Head of caudate nucleus (tissue), 42 donors: ENCODE data around the gene TRERF1.

Experiments
- DNase-seq, 42 donors: peaks; one replicate each; pipeline versions ENCODE4 v3.0.0 to v3.0.0-alpha.2; 2020 to 2021; ENCODE audit warnings: mixed read lengths in 7 of 42
- intact Hi-C: fragments of 100-400 bp; cut with DNase I; formaldehyde crosslinking; loops from one replicate; pipeline ENCODE4 v1.15.0; 2022

TRERF1 gene

DNA sequence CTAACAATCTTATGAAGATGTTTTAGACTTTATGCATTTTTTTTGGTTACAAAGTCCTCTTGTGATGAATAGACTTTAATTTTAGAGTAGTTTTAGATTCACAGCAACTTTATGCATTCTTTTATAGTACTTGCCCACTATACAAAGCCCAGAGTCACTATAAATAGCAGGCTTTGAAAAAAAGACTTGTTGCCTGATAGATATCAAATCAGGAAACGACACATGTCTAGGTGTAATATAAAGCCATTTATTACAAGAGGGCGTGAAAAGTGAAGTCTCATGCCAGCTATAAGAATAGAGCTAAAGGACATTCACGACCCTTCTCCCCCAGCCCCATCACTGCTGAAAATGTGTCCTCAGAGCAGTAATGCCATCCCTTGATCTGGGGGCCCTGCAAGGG is 156.0 kb downstream of the TRERF1 start:
- no peak for DNase-seq
- intact Hi-C loops = no loop called here

DNA sequence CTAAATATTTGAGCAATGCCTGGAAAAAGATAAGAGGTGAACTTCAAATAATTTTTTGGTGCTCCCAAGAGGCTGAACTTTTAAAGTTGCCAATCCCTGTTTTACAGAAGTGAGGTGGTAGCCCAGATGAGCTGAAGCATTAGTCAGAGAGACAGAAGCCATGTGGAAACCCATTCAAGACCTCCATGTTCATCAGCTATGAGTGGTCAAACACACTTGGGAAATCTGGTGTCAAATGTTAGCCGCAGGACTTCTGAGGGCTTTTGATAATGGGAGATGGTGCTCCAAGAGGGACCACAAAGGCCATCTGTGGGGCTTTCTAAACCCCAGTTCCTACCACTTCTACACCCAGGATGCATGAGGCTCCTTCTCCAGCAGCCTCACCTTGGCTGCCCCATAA is 156.5 kb downstream of the TRERF1 start:
- no peak for DNase-seq
- intact Hi-C loops = no loop called here

DNA sequence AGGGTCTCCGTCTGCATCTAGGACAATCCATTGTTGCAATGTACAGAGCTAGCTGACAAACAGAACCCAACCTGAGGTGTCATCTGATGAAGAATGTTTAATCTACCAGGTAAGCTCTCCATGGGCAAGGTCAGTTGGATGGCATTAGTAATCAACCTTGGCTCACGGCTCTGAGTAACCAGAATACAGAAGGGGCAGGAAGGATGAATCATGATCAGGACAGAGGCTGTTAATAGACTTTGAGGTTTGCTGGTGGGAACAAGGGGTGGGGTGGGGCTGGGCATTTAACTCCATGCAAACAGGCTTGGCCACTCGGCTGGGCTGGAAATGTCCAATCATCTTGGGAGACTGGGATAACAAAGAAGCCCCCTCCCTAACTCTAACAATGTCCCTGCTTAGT is 157.0 kb downstream of the TRERF1 start:
- intact Hi-C loops = no loop called here
- DNase-seq = no peak

DNA sequence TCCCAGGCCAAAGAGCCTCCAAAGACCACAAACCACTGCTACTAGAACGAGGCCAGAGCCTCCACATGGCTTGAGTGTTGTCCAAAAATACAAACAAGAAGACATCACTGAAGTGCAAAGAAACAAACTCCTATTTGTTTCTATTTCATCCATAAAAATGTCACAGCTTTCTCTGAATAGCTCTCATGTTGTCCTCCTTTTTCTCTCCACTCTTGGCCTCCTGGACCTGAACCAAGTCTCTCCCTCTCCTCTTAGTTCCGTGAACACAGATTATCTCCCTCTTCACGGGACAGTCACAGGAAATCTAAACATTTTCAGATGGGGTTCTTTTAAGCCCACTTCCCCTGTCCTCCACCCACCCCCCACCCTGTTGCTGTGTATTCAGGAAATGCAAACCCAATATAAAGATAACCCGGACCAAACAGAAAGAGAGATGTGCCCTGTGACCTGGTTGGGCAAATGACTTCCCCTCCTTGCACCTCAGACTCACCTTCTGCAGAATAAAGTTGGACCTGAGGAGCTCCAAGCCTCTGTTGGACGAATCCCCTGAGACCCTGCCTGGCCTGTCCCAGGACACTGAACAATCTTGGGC is 158.2 kb downstream of the TRERF1 start:
- DNase-seq = no peak
- intact Hi-C loops = no loop called here

DNA sequence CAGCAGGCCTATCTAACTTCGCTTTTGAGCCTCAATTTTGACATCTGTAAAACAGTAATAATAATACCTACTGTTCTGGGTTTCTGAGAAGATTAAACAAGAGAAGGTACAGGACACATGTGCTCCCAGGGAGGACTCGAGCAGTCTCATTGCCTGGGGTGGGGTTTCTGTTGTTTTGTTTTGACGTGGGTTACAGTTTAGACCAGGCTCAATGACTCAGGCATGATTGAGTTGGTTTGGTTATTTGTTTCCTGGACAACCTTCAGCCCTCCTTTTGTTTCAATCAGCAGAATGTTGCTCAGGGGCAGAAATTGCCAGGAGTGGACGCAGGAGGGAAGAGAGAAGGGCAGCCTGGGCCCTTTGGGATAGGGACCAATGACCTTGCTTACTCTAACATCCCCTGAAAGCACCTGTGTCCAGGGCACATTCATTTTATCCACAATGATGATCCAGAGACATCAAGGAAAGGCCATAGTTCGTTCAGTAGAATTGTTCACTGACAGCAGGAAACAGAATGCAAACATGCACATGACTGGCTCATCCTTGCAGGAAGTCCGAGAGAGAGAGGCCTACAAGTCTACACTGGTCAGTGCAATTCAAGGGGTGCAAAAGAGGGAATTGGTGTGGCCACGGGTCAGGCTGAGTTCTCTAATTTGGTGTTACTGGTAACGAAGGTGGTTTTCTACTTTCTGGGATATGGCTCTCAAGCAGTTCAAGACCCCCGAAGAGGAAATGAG is 159.6 kb downstream of the TRERF1 start:
- no peak for DNase-seq
- intact Hi-C loops = no loop called here

DNA sequence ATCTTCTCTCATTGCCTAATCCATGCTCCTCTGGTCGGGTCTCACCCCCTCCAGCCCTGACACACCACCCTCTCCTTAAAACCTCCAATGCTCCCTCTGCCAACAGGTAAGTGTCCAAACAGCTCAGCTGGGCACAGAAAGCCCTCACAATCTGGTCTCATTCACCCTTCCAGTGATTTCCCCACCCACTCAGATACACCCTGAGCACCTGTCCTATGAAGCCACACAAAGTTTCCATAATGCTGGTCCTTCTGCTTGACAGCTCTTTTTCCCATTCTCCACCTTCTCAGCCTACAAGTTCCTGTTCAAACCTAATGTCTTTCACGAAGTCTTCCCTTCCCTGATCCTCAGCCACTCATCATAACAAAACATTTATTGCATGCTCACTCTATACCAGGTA is 164.0 kb downstream of the TRERF1 start:
- DNase-seq = no peak
- intact Hi-C loops = no loop called here

DNA sequence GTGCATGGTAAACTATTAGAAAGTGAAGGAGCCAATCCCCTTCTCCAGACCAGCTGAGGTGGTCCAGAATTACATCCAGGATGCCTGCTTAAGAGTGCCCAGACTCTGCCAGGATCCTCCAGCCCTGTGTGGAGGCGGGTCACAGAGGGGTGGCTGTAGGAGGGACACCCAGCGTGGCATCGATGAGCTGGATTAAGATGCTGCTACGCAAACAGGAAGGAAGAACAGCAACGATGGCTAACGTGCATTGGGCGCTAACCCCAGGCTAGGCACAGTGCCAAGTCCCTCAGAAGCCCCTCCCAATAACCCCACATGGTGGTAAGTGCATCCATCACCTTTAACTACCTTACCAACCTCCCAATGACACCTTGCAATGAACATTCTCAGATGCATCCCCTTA is 170.2 kb downstream of the TRERF1 start:
- intact Hi-C loops = no loop called here
- no peak for DNase-seq

DNA sequence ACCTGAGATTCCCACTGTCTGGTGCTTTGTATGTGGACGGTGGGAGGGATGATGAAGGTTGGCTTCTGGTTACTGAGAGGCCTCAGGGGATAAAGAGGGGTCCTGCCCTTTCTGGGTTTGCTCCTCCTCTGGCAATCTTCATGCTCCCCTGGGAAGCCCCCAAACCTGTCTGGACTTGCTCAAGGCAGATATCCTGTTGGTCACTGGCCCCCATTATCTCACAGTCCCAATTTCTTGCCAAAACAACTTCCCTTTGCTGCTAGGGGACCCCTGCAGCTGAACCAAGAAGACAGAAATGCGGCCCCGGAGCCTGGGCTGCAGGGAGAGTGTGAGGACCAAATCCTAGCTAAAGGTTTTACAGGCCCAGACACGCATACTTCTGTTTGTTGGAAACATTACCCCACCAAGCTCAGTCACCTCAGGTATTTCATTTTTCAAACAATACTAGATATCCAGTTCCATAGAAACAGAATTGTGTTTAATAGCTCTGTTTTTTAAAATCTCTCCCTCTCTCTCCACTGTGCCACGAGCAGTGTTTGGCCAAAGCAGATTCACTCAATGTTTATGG is 170.7 kb downstream of the TRERF1 start:
- intact Hi-C loops = no loop called here
- DNase-seq = no peak

DNA sequence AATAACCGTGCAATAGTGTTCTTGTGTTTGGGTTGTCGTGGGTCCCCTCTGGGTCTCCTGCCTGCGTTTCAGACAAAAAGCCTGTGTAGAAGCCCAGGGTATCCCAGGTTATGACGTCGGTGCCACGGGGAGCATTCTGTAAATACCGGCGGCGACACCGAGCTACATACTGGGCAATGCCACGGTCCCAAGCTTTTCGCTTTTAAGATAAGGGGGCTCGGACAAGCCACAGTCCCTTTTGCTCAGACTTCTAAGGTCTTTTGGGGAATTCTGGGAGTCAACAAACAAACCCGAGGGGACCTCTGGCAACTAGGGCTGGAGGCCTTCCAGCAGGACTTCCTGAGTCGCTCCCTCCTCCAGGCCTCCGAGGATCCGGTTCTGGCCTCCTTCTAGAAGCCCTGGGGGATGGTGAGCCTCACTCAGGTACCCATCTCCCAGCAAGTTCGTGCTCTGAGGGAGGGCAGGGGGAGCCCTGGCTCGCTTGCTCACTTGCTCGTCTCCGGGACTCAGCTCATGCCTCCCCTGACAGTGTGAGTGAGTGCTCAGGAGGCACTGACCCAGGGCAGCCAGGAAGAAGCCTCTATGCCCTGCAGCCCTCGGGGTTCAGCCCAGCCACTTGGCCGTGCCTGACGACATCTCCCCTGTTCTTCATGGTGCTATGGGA is 171.6 kb downstream of the TRERF1 start:
- DNase-seq = no peak
- intact Hi-C loops = no loop called here

DNA sequence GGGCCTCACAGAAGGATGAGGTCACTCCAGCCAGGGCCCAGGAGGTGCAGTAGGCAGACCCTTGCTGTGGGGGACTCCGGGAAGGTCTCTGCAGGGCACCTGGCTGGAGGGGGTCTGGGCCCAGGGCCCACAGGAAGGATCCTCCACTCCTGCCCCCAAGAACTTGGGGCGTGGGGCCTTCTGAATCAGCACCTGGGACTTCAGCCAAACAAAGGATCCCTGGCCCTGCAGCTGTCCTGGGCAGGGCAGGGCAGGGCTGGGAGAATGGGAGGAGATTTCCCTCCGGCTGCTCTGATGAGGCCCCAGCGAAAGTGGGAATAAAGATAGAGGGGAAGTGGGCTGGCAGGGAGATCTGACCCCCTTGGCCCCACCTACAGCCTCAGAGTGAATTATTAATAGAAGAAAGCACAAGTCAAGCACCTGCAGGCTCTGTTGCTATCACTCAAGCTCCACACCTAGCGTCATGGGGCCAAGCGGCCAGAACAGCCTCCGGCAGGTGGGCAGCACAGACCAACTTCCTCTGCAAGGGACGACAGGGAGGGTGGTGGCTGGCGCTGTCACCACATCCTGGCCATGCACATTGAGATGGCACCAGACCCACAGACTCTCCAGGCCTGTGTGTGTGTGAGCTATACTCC is 172.5 kb downstream of the TRERF1 start:
- no peak for DNase-seq
- intact Hi-C loops = no loop called here

DNA sequence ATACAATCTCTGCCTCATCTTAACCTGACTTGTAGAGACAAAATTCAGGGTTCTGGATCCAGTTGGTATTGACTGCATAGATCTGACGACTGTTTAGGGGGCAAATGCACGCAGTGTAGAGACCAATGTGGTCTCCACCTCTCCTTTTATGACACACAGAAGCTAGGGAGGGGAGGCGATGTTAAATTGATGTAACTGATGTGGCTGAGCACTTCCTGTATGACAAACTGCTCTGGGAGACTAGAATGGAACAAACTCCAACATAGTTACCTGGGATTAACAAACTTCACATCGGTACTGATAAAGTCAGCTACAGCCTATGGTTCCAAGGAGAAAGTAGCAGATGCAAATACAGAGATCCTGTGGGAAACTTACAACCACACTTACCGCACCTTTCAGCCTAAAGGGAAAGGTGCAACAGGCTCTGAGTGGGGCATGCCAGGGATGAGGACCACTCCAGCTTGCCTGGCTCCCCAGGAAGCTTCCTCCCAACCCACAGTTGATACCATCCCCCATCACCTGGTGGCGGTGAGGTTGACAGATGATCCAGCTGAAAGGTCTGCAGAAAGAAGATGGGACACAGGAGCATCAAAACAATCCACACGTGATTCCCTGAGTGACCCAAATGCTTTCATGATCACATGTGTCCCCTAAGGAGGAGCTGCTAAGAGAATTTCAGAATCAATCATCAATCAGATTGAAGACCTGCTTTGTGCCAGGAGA is 173.4 kb downstream of the TRERF1 start:
- no peak for DNase-seq

DNA sequence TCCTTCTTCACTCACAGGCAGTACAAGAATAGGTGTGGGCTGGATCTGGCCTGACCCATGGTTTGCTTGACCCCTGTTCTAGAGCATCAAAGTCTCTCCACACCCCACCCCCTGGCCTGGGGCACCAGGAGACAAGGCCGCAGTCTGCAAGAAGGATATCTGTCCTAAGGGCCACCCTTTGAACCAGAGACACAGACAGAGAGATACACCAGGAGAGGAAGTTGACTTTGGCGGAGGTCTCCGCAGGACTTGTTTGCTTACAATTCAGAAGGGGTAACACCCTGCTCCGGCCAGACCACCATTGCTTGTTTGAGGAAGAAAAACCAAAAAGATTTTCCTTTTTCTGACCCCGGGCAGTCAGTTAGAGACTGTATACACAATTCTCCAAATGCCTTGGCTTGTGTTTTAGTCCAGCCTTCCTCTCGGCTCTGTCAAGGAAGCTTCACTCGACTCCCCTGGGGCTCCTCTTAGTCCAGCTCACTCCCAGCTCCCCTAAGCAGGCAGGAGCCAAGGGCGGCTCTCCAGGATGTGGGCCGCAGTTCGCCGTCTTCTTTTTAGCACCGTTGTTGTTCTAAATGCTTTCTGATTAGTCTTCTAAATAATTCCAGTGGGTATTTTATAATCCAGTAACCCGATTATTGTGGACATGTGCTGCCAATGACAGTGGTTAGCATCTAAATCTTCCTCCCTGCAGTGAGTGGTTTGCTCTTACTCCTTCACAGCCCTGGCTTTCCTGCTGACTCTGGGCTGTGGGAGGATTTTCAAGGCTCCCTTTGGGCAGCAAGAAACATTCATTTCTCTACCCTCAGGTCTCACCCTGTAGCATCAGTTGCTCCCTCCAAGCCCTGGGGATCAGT is 175.5 kb downstream of the TRERF1 start:
- intact Hi-C loops = no loop called here
- DNase-seq = no peak

More for the DNA sequence above, 173.4 kb downstream of the TRERF1 start:
- intact Hi-C loops = no loop called here

DNA sequence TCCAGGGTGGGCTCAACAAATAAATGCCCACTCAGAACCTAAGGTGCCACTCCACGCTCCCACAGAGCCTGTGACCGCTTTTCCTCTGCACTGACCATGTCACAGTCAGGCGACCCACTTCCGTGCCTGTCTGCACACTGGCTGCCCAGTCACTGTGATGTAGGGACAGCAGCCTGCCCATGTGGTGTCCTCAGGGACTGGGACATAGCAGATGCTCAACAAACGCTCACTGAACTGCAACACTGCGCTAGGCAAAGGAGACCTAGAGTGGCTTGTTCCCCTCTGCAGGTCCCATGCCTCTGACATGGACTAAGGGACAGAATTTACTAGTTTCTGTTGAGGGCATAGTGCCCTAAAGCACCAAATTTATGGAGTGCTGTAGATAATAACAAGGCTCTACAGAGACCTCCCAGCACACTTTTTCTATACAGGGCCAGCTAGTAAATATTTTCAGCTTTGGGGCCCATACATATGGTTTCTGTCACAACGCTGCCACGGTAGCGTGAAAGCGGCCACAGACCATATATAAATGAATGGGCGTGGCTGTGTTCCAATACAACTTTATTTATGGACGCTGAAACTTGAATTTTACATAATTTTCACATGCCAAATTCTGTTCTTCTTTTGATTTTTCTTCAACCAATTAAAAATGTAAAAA is 176.2 kb downstream of the TRERF1 start:
- no peak for DNase-seq
- intact Hi-C loops = no loop called here

DNA sequence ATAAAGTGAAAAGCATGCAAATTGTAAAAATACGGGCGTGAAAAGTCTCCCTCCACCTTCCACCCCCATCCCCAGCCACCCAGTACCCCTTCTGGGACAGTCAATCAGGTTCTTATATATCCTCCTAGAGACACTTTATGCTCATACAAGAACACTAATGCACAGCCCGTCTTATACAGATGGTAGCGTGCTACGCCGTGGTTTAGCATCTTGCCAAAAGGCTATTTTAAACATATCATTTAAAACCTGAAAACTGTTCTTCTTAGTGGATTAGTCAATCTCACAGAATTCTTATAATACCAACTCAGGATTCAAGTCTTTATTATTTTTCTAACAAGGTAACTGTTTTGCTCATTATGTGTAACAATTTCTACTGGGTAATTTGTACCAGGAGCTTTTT is 176.8 kb downstream of the TRERF1 start:
- DNase-seq = no peak
- intact Hi-C loops = no loop called here

DNA sequence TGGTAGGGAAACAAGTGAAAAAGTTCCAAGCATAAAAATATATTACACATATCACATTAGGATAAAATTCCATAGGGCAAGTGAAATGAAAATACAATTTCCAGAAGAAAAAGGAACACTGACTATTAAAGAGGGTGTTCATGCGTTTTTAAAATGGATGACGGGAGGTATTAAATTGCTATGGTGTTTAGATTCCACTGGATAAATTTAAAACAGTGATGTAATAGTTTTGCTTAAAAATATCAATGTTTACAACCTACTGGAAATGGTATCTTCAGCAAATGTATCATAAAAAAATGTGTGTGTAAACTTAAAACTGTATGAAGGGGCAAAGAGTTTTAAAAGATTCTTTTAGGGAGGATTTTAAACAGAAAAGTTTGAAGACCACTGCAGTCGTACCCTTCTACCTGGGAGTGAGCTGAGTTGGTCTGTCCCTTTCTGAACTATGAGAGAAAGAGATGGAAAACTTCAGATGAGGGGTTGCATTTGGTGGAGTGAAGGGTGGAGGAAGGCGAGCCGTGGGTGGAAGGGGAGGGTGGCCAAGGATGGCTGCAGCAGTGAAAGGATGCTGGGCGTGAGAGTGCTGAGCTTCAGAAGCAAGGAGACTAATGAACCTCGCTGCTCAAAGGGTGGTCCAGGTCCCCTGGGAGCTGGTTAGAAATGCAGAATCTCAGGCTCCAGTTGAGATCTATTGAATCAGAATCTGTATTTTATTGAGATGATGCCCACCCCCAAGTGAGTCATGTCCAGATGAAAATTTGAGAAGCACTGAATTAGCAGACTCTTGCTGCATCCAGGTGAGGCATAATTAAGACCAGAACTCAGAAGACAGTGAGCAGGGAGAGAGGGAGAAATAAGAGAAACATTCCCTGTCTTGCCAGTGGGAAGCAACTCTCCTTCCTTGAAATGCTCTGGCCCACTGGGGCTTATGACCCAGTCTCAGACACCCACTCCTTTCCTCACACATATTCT is 179.6 kb downstream of the TRERF1 start:
- no peak for DNase-seq
- intact Hi-C loops = no loop called here

DNA sequence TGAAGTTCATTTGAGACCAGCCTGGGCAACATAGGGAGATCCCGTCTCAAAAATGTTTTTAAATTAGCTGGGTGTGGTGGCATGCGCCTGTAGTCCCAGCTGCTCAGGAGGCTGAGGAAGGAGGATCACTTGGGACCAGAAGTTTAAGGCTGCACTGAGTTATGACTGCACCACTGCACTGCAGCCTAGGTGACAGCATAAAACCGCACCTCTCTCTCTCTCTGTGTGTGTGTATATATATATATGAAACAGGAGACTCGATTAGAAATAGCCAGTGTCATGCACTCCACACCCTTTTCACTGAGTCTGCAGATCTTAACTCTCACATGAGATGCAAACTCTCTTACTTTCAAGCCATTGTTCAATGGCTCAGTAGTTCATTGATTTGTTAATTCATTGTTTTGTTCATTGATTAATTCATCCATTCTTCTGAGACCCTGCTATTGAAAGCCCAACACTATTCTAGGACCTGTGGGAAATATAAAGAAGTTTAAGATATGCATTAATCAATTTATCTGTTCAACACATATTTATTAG is 181.7 kb downstream of the TRERF1 start:
- intact Hi-C loops = no loop called here

More for the DNA sequence above, 181.7 kb downstream of the TRERF1 start:
- no peak for DNase-seq
